H1 (cell line): ENCODE measurements around the gene CFD. TPM values are rescaled to one million over a fixed set of nuclear protein-coding genes. Genes with fewer than 3 reads are reported as not detected.
A peak's percentile ranks its signal among the peaks of the same experiment; 100 is the strongest.

Source experiments
- CTCF ChIA-PET: fragments of 300-600 bp; sonication (Branson Sonifier 250); formaldehyde crosslinking; loops from one replicate; lab custom pipeline; 2021; ENCODE audit not compliant: partially characterized antibody; lab: Charles Lee
- POLR2A ChIA-PET: fragments of 300-600 bp; sonication (Branson Sonifier 250); formaldehyde crosslinking; loops from one replicate; lab custom pipeline; 2021; ENCODE audit warnings: inconsistent platforms; ENCODE audit not compliant: partially characterized antibody; lab: Charles Lee
- DNase-seq, 2 experiments: peaks; one replicate each; pipeline versions ENCODE4 v3.0.0 to v3.0.0-alpha.2; 2010 to 2022; ENCODE audit warnings: low spot score in 2 of 2, low read depth in 1 of 2, mixed read lengths in 1 of 2
- FAIRE-seq: peaks from 2 replicates; lab custom pipeline; 2011; peaks lifted over from hg19 to GRCh38; lab: Jason Lieb, UNC
- H2AFZ ChIP-seq: 2 replicates; pipeline ENCODE4 v1.8.1; 2012; ENCODE audit warnings: low read length, inconsistent platforms
- H2AK5ac ChIP-seq: 2 replicates; pipeline ENCODE4 v1.6.1; 2013; ENCODE audit warnings: low read depth, low read length
- H2BK120ac ChIP-seq: replicated peaks from 2 replicates; pipeline ENCODE3; 2013; ENCODE audit warnings: low read depth, low read length, inconsistent platforms
- H2BK12ac ChIP-seq: 2 replicates; pipeline ENCODE4 v1.6.1; 2013; ENCODE audit warnings: low read depth, low read length
- H2BK15ac ChIP-seq: 2 replicates; pipeline ENCODE4 v1.6.1; 2013; ENCODE audit warnings: low read length
- H2BK20ac ChIP-seq: 2 replicates; pipeline ENCODE4 v1.6.1; 2013; ENCODE audit warnings: low read length
- H2BK5ac ChIP-seq: 2 replicates; pipeline ENCODE4 v1.6.1; 2013; ENCODE audit warnings: low read depth, low read length
- H3K14ac ChIP-seq: 2 replicates; pipeline ENCODE4 v1.6.1; 2013; ENCODE audit warnings: inconsistent platforms; ENCODE audit not compliant: insufficient read length
- H3K18ac ChIP-seq: 2 replicates; pipeline ENCODE4 v1.6.1; 2013; ENCODE audit warnings: low read length; ENCODE audit errors: extremely low read depth
- H3K23ac ChIP-seq: 2 replicates; pipeline ENCODE4 v1.6.1; 2013; ENCODE audit warnings: inconsistent platforms; ENCODE audit not compliant: insufficient read length
- H3K23me2 ChIP-seq: 2 replicates; pipeline ENCODE4 v1.6.1; 2013; ENCODE audit warnings: low read depth, low read length
- H3K27ac ChIP-seq: 2 replicates; pipeline ENCODE4 v1.6.1; 2011; ENCODE audit warnings: low read depth, low read length, inconsistent platforms
- H3K27me3 ChIP-seq, 4 experiments: replicated peaks in 1 of 4; 1 replicate in 1 of 4; 2 replicates in 3 of 4; pipeline versions ENCODE4 v1.6.1 to v1.8.1; 2011 to 2013; ENCODE audit warnings: low read length in 3 of 4, mild to moderate bottlenecking in 3 of 4, inconsistent platforms in 2 of 4, mixed read lengths in 2 of 4, moderate library complexity in 1 of 4; ENCODE audit not compliant: control insufficient read depth in 3 of 4, insufficient read depth in 3 of 4; ENCODE audit errors: extremely low read depth in 1 of 4
- H3K36me3 ChIP-seq, 4 experiments: 2 replicates each; pipeline versions ENCODE4 v1.6.1 to v1.8.1; 2011 to 2013; ENCODE audit warnings: mild to moderate bottlenecking in 4 of 4, low read length in 3 of 4, moderate library complexity in 2 of 4, control low read depth in 1 of 4, inconsistent platforms in 1 of 4; ENCODE audit not compliant: insufficient read depth in 4 of 4, control insufficient read depth in 2 of 4
- H3K4ac ChIP-seq: replicated peaks from 2 replicates; pipeline ENCODE3; 2013; ENCODE audit warnings: low read length, low read depth, mixed read lengths, inconsistent platforms; ENCODE audit not compliant: insufficient read length
- H3K4me1 ChIP-seq, 4 experiments: replicated peaks in 1 of 4; 1 replicate in 1 of 4; 2 replicates in 3 of 4; pipeline versions ENCODE4 v1.6.1 to v1.8.1; 2011 to 2013; ENCODE audit warnings: low read length in 3 of 4, inconsistent platforms in 2 of 4, mixed read lengths in 1 of 4; ENCODE audit not compliant: insufficient read depth in 4 of 4, control insufficient read depth in 3 of 4
- H3K4me2 ChIP-seq, 2 experiments: 2 replicates each; pipeline versions ENCODE4 v1.6.1 to v1.8.1; 2011 to 2013; ENCODE audit warnings: low read depth in 2 of 2, low read length in 2 of 2, control low read depth in 1 of 2, inconsistent platforms in 1 of 2, mild to moderate bottlenecking in 1 of 2; ENCODE audit not compliant: insufficient read depth in 1 of 2
- H3K4me3 ChIP-seq, 4 experiments: fragments of 200-600, 300-600 bp in 1 of 4; sonication (generic), shearing (Covaris generic), sonication (Bioruptor Twin) in 1 of 4; 2 replicates each; pipeline versions ENCODE4 v1.5.1 to v1.8.1; 2011 to 2016; ENCODE audit warnings: low read length in 4 of 4, low read depth in 3 of 4, control low read depth in 2 of 4, inconsistent platforms in 2 of 4, mild to moderate bottlenecking in 2 of 4, mixed read lengths in 1 of 4, moderate library complexity in 1 of 4; ENCODE audit not compliant: insufficient read depth in 2 of 4; ENCODE audit errors: extremely low read depth in 1 of 4
- H3K56ac ChIP-seq: replicated peaks from 2 replicates; pipeline ENCODE3; 2013; ENCODE audit warnings: low read depth, mild to moderate bottlenecking, mixed read lengths, low read length, inconsistent platforms; ENCODE audit not compliant: insufficient read length
- H3K79me1 ChIP-seq: 2 replicates; pipeline ENCODE4 v1.6.1; 2013; ENCODE audit warnings: low read depth, low read length, control low read depth
- H3K79me2 ChIP-seq, 2 experiments: 2 replicates each; pipeline versions ENCODE4 v1.6.1 to v1.8.1; 2012 to 2013; ENCODE audit warnings: low read length in 2 of 2, mild to moderate bottlenecking in 2 of 2, inconsistent platforms in 1 of 2; ENCODE audit not compliant: insufficient read depth in 2 of 2, control insufficient read depth in 1 of 2
- H3K9ac ChIP-seq, 4 experiments: replicated peaks in 1 of 4; 1 replicate in 1 of 4; 2 replicates in 3 of 4; pipeline versions ENCODE4 v1.6.1 to v1.8.1; 2011 to 2013; ENCODE audit warnings: low read depth in 3 of 4, low read length in 3 of 4, control low read depth in 2 of 4, mild to moderate bottlenecking in 2 of 4, moderate library complexity in 2 of 4, inconsistent platforms in 1 of 4; ENCODE audit errors: extremely low read depth in 1 of 4
- H3K9me3 ChIP-seq, 2 experiments: 2 replicates each; pipeline versions ENCODE4 v1.6.1 to v1.8.1; 2012 to 2013; ENCODE audit warnings: mild to moderate bottlenecking in 2 of 2, moderate library complexity in 2 of 2, control low read depth in 1 of 2, inconsistent platforms in 1 of 2, low read depth in 1 of 2, low read length in 1 of 2, mixed read lengths in 1 of 2; ENCODE audit not compliant: insufficient read depth in 2 of 2
- H4K20me1 ChIP-seq, 2 experiments: replicated peaks in 1 of 2; 2 replicates each; pipeline versions ENCODE3 to v1.8.1; 2011 to 2013; ENCODE audit warnings: inconsistent platforms in 2 of 2, low read length in 2 of 2, mild to moderate bottlenecking in 1 of 2; ENCODE audit not compliant: insufficient read depth in 2 of 2, control insufficient read depth in 1 of 2
- H4K5ac ChIP-seq: 2 replicates; pipeline ENCODE4 v1.6.1; 2013; ENCODE audit warnings: low read length, low read depth, mixed read lengths, inconsistent platforms; ENCODE audit not compliant: insufficient read length
- H4K8ac ChIP-seq: 2 replicates; pipeline ENCODE4 v1.8.0; 2013; ENCODE audit warnings: mild to moderate bottlenecking, moderate library complexity, low read length, inconsistent platforms; ENCODE audit not compliant: insufficient read depth; ENCODE audit errors: extremely low read depth
- H4K91ac ChIP-seq: replicated peaks from 2 replicates; pipeline ENCODE3; 2013; ENCODE audit warnings: low read length, mixed read lengths, inconsistent platforms; ENCODE audit not compliant: insufficient read length
- CREB1 ChIP-seq: IDR thresholded peaks from 2 replicates; pipeline ENCODE4 v1.6.1; 2012; ENCODE audit warnings: inconsistent platforms
- MAX ChIP-seq: IDR thresholded peaks from 2 replicates; pipeline ENCODE4 v1.6.1; 2012; ENCODE audit warnings: inconsistent platforms
- YY1 ChIP-seq: IDR thresholded peaks from 2 replicates; pipeline ENCODE4 v1.6.1; 2011; ENCODE audit warnings: low read depth, mild to moderate bottlenecking, low read length
- WGBS, 2 experiments: shearing (Covaris generic) in 1 of 2; methylation state at CpG; one replicate each; pipeline versions ENCODE4 v1.1.6 to v1.1.7; 2013 to 2015; ENCODE audit warnings: low lambda C conversion rate in 2 of 2, mixed read lengths in 2 of 2, inconsistent platforms in 1 of 2, low coverage in 1 of 2, missing lambda C conversion rate in 1 of 2; ENCODE audit not compliant: insufficient replicate concordance in 2 of 2, insufficient coverage in 1 of 2, insufficient read length in 1 of 2; ENCODE audit errors: extremely low coverage in 1 of 2, missing lambda C conversion rate in 1 of 2; 5-methylcytosine and 5-hydroxymethylcytosine counted together
- polyA plus RNA-seq, 7 experiments: library from polyadenylated mRNA; depleted of rRNA in 3 of 7; stranded (reverse) in 5 of 7; unstranded in 2 of 7; fragments of >200 nt in 5 of 7; fragments of 200-250 nt in 2 of 7; gene quantifications; 1 replicate in 5 of 7; 2 replicates in 1 of 7; 4 replicates in 1 of 7; pipeline versions ENCODE4 v1.2.1 to v1.2.3, GENCODE V29; 2011 to 2013; ENCODE audit warnings: missing spikeins in 2 of 7, mixed read lengths in 2 of 7
- total RNA-seq: library from RNA; stranded (reverse); fragmentation: NEBNext Ultra II Directional; extraction: Animal tissue kit (Norgen Biotek cat#: 25700); gene quantifications from 2 replicates; pipeline ENCODE4 v1.2.1, GENCODE V29; 2021

CFD gene
- total and polyA plus RNA-seq, 2 of the 8 experiments (the other 6 are each of a cell fraction or from before 2014, with no cell fraction given), result 1.7 to 2.8 TPM

GRCh38 chr19:816500-816857 lies 43.0 kb upstream of the CFD start:
- H2BK15ac ChIP-seq, result no peak overlapping the region
- H3K56ac ChIP-seq, result peak overlapping the region; percentile 59
- no peak overlapping the region for H4K8ac ChIP-seq
- 81 to 100% methylated on average over 1 to 2 of the region's 2 CpGs for WGBS, 2 experiments
- H4K20me1 ChIP-seq, result peaks cover 0 to 19% of the 10 kb centered on the region in 2 experiments
- H2BK20ac ChIP-seq, result no peak overlapping the region
- peaks cover 15% of the 10 kb centered on the region; the same call in 1 of the 2 replicates for H3K23me2 ChIP-seq
- no peak overlapping the region for H3K4me2 ChIP-seq
- H3K27me3 ChIP-seq, result no peaks in the 10 kb centered on the region
- H4K91ac ChIP-seq, result no peak overlapping the region
- no peak overlapping the region for H3K4me3 ChIP-seq
- H3K18ac ChIP-seq, result no peak overlapping the region
- H3K9ac ChIP-seq, result no peak overlapping the region
- no peak overlapping the region for H3K4ac ChIP-seq
- H2BK120ac ChIP-seq, result no peak overlapping the region
- H2AFZ ChIP-seq, result no peak overlapping the region
- H3K79me2 ChIP-seq, result peaks cover 0 to 13% of the 10 kb centered on the region in 2 experiments; a peak in 1 of 4 replicates
- no peaks in the 10 kb centered on the region for H3K9me3 ChIP-seq
- no peak overlapping the region for H2BK5ac ChIP-seq
- no peak overlapping the region for H3K23ac ChIP-seq
- FAIRE-seq (no peak), DNase-seq (no peak)
- H4K5ac ChIP-seq, result no peak overlapping the region
- H3K4me1 ChIP-seq, result no peaks in the 10 kb centered on the region
- ChIA-PET CTCF (no interaction called here), POLR2A (no interaction called here)
- H3K14ac ChIP-seq, result no peak overlapping the region
- no peak overlapping the region for H2AK5ac ChIP-seq
- no peak overlapping the region for H3K27ac ChIP-seq
- H3K36me3 ChIP-seq, result peaks cover 7 to 38% (median 12%) of the 10 kb centered on the region in 4 experiments; a peak in 7 of 8 replicates
- H3K79me1 ChIP-seq, result peaks cover 5% of the 10 kb centered on the region; the same call in 1 of the 2 replicates
- no peak overlapping the region for H2BK12ac ChIP-seq
- no peak for TF ChIP-seq YY1
- TF ChIP-seq CREB1, result no peak
- TF ChIP-seq MAX, result no peak
